HG02970 (cell line): Measurements from ENCODE around the gene DYNLT5.
A peak's percentile ranks its signal among the peaks of the same experiment; 100 is the strongest.
"Not testable (repeated sequence)": the region's sequence is repeated elsewhere in the genome, so short reads cannot be mapped to it uniquely, and the experiment has no call there.

Experiments used
- ATAC-seq: cut with Tn5 transposase; IDR thresholded peaks from one replicate; pipeline ENCODE4 v1.9.1; 2021; ENCODE audit warnings: mild to moderate bottlenecking, moderate library complexity, moderate number of reproducible peaks; ENCODE audit not compliant: unreplicated experiment, low FRiP score

DYNLT5 gene

GRCh38 chr1:66752000-66752592, at the start of gene DYNLT5:
Gene DYNLT5 (plus strand): TSS chr1:66752459. CDS start chr1:66754659, 2,200 bp downstream.
- no peak for ATAC-seq

- no peak for ATAC-seq
Observed at GRCh38 chr1:66704177-66704875, 47.9 kb upstream of the DYNLT5 start.

DNA sequence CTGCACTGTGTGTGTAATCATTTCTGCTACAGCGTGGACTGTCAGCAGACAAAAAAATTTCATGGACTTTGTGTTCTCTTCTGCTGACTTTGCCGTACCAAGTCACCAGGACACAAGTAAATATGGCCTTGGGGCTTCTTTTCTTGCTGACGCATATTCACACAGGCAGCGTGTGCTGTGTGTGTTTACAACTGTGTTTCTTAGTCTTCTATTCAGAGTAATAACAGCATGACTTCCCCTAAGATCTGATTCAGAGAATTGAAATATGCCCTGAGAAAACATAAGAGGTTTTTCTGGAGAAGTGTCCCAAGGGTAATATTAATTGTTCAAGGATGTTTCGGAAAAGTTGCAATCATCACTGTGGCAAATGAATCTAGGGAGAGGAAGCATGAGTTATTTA, 47.1 kb upstream of the DYNLT5 start:
- ATAC-seq: no peak

- no peak for ATAC-seq
Observed at GRCh38 chr1:66711420-66711819, 40.8 kb upstream of the DYNLT5 start.

DNA sequence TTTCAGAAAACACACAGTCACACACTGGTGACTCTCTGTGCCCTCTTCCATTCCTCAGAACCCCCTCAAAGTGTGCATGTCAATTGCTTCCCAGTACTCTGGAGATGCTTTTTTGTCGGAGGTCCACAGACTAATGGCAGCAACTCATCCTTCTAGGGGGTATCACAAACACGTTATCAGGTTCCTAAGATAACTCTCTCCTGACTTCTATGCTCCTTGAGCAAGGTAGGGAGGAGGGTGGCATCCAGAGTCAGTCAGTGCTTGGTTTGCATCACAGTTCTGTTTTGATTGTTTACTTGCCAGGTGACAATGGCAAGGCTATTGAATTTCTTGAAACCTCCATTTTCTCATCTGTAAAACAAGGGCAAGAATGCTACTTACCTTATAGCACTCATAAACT, 39.4 kb upstream of the DYNLT5 start:
- no peak for ATAC-seq

- no peak for ATAC-seq
Observed at GRCh38 chr1:66723985-66724384, 28.3 kb upstream of the DYNLT5 start.

- ATAC-seq: peak; percentile 76
Observed at GRCh38 chr1:66725885-66726665, 26.2 kb upstream of the DYNLT5 start.

DNA sequence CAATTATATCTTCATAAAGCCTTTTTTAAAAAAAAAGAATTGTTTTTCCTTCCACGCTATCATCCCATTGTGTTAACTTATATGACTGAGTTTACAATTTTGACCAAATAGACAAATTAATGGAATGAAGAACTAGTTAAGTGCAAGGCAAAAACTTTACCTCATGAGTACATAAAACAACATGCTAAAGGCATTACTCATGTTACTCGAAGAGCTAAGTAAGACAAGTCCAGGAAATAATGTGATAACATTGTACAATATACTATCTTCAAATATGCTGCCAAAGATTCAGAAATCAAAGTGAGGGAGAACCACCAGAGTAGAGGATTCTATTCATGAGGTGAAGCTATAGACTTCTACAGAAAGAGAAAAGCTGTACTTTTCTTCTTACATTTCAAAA, 24.2 kb upstream of the DYNLT5 start:
- no peak for ATAC-seq

DNA sequence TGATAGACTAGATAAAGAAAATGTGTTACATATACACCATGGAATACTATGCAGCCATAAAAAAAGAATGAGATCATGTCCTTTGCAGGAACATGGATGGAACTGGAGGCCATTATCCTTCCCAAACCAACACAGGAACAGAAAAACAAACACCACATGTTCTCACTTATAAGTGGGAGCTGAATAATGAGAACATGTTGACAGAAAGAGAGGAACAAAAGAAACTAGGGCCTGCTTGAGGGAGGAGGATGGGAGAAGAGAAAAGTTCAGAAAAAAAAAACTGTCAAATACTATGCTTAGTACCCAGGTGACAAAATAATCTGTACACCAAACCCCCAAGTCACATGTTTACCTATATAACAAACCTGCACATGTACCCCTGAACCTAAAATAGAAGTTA, 23.5 kb upstream of the DYNLT5 start:
- ATAC-seq: not testable (repeated sequence)

DNA sequence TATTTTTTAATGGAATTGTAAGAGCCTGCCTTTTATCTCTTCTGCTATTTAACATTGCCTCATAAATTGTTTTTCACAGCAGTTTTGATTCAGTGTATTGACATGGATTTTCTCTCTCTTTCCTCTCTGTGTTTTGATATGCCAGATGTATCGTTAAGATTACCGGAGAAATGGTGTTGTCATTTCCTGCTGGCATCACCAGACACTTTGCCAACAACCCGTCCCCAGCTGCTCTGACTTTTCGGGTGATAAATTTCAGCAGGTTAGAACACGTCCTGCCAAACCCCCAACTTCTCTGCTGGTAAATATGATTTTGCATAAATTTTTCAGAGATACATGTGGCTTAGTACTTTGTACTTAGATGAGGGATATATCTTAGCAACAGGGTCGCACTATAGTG, 23.1 kb upstream of the DYNLT5 start:
- no peak for ATAC-seq

- no peak for ATAC-seq
Observed at GRCh38 chr1:66729523-66729922, 22.7 kb upstream of the DYNLT5 start.

DNA sequence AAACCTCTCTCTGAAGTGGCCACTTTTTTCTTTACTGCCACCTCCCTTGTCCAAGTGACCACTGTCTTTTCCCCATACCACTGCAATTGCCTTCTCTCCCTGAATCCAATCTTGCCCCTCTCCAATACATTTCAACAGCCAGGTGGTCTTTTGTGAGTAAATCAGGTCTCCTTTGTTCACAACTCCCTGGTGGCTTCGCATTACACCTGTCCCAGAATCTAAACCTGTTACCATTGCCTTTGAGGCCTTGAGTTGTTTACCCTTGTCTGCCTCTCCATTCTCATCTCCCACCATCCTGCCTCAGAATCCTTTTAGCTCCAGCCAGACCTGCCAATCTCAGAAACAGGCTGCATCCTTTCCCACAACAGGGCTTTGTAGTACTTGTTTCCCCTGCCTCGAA, 21.8 kb upstream of the DYNLT5 start:
- no peak for ATAC-seq

- no peak for ATAC-seq
Observed at GRCh38 chr1:66731170-66731865, 20.9 kb upstream of the DYNLT5 start.

DNA sequence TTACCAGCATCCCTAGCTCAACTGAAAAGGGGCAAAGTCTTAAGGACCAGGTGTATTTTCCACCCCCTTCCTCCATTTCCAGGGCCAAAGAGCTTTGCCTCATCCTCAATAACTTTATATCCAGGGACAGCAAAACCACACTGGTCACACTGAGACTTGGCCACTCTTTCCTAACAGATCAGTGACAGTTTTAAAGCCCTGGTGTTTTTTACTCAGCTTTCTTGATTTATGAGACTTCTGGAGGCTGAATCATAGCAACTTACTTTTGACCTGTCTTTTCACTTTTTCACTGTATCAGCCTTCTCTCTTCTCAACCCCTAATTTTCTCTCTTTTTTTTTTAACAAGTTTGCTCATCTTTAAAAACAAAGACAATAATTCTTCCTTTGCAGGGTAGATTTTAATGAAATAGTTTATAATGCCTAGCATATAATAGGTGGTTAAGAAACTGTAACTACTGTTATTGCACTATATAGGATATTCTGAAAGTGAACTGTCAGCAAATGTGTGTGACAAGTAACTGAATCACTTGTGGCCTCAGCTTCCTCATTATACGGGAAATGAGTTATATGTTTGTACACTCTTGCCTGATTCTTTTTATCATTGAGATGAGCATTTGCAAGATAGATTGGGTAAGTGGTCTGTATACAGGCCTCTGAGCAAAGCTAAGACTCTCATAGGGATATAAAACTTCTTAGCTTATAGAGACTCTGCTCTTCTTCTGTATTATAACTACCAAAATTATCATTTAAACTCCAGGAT, 19.7 kb upstream of the DYNLT5 start:
- no peak for ATAC-seq

GRCh38 chr1:66733348-66734017, 18.8 kb upstream of the DYNLT5 start:
- ATAC-seq: no peak

DNA sequence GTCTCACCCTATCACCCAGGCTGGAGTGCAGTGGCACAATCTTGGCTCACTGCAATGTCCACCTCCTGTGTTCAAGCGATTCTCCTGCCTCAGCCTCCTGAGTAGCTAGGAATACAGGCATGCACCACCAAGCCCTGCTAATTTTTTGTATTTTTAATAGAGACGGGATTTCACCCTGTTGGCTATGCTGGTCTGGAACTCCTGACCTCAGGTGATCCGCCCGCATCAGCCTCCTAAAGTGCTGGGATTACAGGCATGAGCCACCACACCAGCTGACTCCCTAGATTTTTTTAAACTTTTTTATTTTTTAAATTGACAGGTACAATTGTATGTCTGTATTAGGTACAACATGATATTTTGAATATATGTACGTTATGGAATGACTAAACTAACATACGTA, 17.7 kb upstream of the DYNLT5 start:
- ATAC-seq: not testable (repeated sequence)

DNA sequence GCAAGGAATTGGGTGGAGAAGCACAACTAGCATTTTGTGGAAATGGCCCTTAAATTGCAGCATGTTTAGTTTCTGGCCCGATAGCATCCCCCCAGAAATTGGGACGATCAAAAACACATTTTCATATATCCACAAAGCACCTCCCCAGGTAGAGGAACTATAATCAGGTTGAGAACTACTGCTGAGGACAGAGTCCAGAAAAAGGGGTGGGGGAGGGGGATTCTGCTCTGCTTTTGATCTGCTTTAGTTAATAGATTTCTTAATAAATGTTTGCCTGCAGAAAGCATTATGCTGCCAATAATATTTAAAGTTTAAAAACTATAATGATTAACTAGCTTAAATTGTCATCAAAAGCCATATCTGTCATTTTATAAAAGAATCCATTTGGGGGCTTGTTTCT, 14.4 kb upstream of the DYNLT5 start:
- ATAC-seq: no peak

- ATAC-seq: no peak
Observed at GRCh38 chr1:66739401-66740157, 12.7 kb upstream of the DYNLT5 start.

GRCh38 chr1:66745451-66745850, 6.8 kb upstream of the DYNLT5 start:
- ATAC-seq: no peak
